RWPE2 (cell line): Measurements from ENCODE around the gene LHX5.
"Not testable (repeated sequence)": the region's sequence is repeated elsewhere in the genome, so short reads cannot be mapped to it uniquely, and the experiment has no call there.

ENCODE experiments used
- ATAC-seq: fragments of 200-7000 bp; cut with Tn5 transposase; 3 replicates; pipeline ENCODE4 v1.9.1; 2021; ENCODE audit warnings: low read depth
- DNase-seq: peaks from one replicate; pipeline ENCODE4 v3.0.0-alpha.2; 2020; ENCODE audit warnings: low spot score
- H3K27ac ChIP-seq: fragments of 450-650 bp; 2 replicates; pipeline ENCODE4 v1.5.1; 2017; ENCODE audit warnings: mild to moderate bottlenecking; ENCODE audit not compliant: poor library complexity, severe bottlenecking
- H3K27me3 ChIP-seq: fragments of 250-450 bp; sonication (Bioruptor Pico); 2 replicates; pipeline ENCODE4 v1.5.1; 2021; ENCODE audit warnings: mild to moderate bottlenecking, moderate library complexity; ENCODE audit not compliant: insufficient read depth, poor library complexity, severe bottlenecking
- H3K36me3 ChIP-seq: fragments of 250-450 bp; sonication (Bioruptor Pico); 2 replicates; pipeline ENCODE4 v1.5.1; 2020; ENCODE audit warnings: low read depth, mild to moderate bottlenecking, moderate library complexity
- H3K4me1 ChIP-seq: fragments of 250-450 bp; sonication (Bioruptor Pico); 2 replicates; pipeline ENCODE4 v1.5.1; 2021; ENCODE audit warnings: mild to moderate bottlenecking, moderate library complexity; ENCODE audit not compliant: insufficient read depth, poor library complexity, severe bottlenecking
- H3K4me3 ChIP-seq: fragments of 250-450 bp; sonication (Bioruptor Pico); 2 replicates; pipeline ENCODE4 v1.5.1; 2021; ENCODE audit warnings: mild to moderate bottlenecking, moderate library complexity; ENCODE audit not compliant: severe bottlenecking
- H3K9me3 ChIP-seq: fragments of 250-450 bp; sonication (Bioruptor Pico); 2 replicates; pipeline ENCODE4 v1.5.1; 2021; ENCODE audit warnings: mild to moderate bottlenecking, moderate library complexity; ENCODE audit not compliant: severe bottlenecking
- CTCF ChIP-seq: fragments of 450-650 bp; IDR thresholded peaks from one replicate; pipeline ENCODE4 v1.5.1; 2017; ENCODE audit warnings: mild to moderate bottlenecking, moderate library complexity; ENCODE audit not compliant: poor library complexity, severe bottlenecking

The LHX5 gene

DNA sequence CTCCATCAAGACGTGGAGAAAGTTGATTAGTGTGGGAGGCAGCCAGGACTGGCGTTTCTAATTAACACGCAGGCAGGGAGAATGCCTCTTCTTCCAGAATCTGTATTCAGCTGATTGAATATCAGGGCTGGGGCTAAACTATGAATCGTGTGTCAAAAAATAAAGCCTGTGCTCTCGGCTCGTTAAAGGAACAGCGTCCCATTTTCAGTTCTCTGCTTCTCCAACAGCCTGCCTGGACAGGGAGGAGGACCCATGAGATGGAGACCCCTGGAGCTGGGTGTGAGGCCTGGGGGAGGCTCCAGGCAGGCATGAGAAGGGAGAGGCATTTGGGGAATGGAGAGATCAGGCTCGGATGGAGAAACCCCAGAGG, 28.6 kb upstream of the LHX5 start:
- ATAC-seq (no peak), DNase-seq (no peak)
- Histone ChIP-seq H3K4me3 (no peak overlapping the region), H3K36me3 (no peaks in the 10 kb centered on the region), H3K9me3 (no peaks in the 10 kb centered on the region), H3K27me3 (peaks cover 21% of the 10 kb centered on the region), H3K27ac (no peak overlapping the region), H3K4me1 (no peaks in the 10 kb centered on the region)
- no peak for TF ChIP-seq CTCF

DNA sequence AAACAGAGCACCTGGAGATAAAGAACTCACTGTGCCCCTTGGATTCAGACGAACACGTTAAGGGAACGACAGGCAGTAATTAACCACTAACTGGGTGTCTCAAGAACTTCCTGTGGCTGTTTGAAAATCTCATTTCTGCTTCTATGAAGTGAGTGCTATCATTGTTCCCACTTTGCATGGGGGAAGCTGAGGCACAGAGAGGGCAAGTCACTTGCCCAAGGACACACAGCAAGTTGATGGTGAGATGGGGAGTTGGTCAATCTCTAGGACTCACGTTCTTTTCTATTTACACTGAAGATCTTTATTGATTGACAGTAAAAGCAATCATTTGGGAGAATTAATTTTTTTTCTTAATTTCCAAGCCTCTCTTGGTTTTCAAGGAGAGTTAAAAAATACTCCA, 26.8 kb upstream of the LHX5 start:
- H3K36me3 ChIP-seq: no peaks in the 10 kb centered on the region
- H3K27ac ChIP-seq: no peak overlapping the region
- peaks cover 21% of the 10 kb centered on the region for H3K27me3 ChIP-seq
- ATAC-seq (no peak), DNase-seq (no peak)
- no peaks in the 10 kb centered on the region for H3K9me3 ChIP-seq
- no peaks in the 10 kb centered on the region for H3K4me1 ChIP-seq
- H3K4me3 ChIP-seq: no peak overlapping the region
- TF ChIP-seq CTCF: no peak

GRCh38 chr12:113497693-113498092, 26.0 kb upstream of the LHX5 start:
- H3K27me3 ChIP-seq: peaks cover 21% of the 10 kb centered on the region
- H3K4me1 ChIP-seq: no peaks in the 10 kb centered on the region
- ATAC-seq (no peak; the same call in 2 of the 3 replicates), DNase-seq (no peak)
- no peak for TF ChIP-seq CTCF
- no peaks in the 10 kb centered on the region for H3K9me3 ChIP-seq
- no peak overlapping the region for H3K4me3 ChIP-seq
- H3K36me3 ChIP-seq: no peaks in the 10 kb centered on the region
- no peak overlapping the region for H3K27ac ChIP-seq

GRCh38 chr12:113495941-113496340, 24.3 kb upstream of the LHX5 start:
- ATAC-seq, DNase-seq: not testable (repeated sequence)
- peaks cover 18% of the 10 kb centered on the region for H3K27me3 ChIP-seq

DNA sequence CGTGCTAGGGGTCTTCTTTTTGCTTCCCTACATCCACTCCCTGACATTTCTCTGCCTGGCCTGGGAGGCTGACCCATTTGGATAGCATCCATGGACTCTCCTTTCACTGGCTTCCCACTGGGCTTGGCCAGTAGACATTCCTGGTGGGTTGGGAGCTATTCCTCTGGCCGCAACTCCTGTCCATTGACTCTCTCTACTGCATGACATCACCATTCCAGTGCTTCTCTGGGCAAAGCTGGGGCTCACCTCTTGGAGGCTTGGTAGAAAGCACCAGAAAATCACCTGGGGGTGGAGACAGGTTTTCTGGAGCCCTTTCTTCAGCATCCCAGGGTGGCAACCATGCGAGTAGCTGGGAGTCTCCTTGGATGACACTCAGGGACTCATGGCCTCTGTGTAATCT, 16.7 kb upstream of the LHX5 start:
- TF ChIP-seq CTCF: no peak
- Histone ChIP-seq H3K4me3 (no peak overlapping the region), H3K4me1 (no peaks in the 10 kb centered on the region), H3K36me3 (no peaks in the 10 kb centered on the region), H3K27me3 (peaks cover 18% of the 10 kb centered on the region), H3K9me3 (no peaks in the 10 kb centered on the region), H3K27ac (no peak overlapping the region)
- DNase-seq (no peak), ATAC-seq (no peak)

More at GRCh38 chr12:113495941-113496340, 24.3 kb upstream of the LHX5 start:
- H3K36me3 ChIP-seq, H3K4me1 ChIP-seq, H3K4me3 ChIP-seq, H3K9me3 ChIP-seq, H3K27ac ChIP-seq: not testable (repeated sequence)
